Chondrocyte (in vitro differentiated cells): ENCODE measurements around the gene DAAM2. TPM values are rescaled to one million over a fixed set of nuclear protein-coding genes. Genes with fewer than 3 reads are reported as not detected.
A peak's percentile ranks its signal among the peaks of the same experiment; 100 is the strongest.

Experiments
- DNase-seq: peaks from one replicate; pipeline ENCODE4 v3.0.0; 2021; ENCODE audit warnings: mixed read lengths, low spot score
- H3K27ac Mint-ChIP-seq: one replicate; pipeline ENCODE4 v1.8.0; 2021; ENCODE audit warnings: mild to moderate bottlenecking, moderate library complexity, mixed read lengths; ENCODE audit not compliant: unreplicated experiment
- H3K27me3 Mint-ChIP-seq: 2 replicates; pipeline ENCODE4 v1.8.0; 2021; ENCODE audit warnings: low read depth, mixed read lengths
- H3K36me3 Mint-ChIP-seq: 2 replicates; pipeline ENCODE4 v1.8.0; 2021; ENCODE audit warnings: low read depth, mixed read lengths
- H3K4me1 Mint-ChIP-seq: 2 replicates; pipeline ENCODE4 v1.8.0; 2021; ENCODE audit warnings: low read depth, mild to moderate bottlenecking, mixed read lengths
- H3K4me3 Mint-ChIP-seq: one replicate; pipeline ENCODE4 v1.8.0; 2021; ENCODE audit warnings: mild to moderate bottlenecking, moderate library complexity, mixed read lengths; ENCODE audit not compliant: unreplicated experiment
- H3K9me3 Mint-ChIP-seq: 2 replicates; pipeline ENCODE4 v1.8.0; 2021; ENCODE audit warnings: low read depth, mixed read lengths
- total RNA-seq: library from RNA; stranded (reverse); gene quantifications from 3 replicates; pipeline ENCODE4 v1.2.1, GENCODE V29; 2021
- TF ChIP-seq, protein P1 (sequence below): fragments of 200-600 bp; sonication (generic); IDR thresholded peaks from 2 replicates; pipeline ENCODE4 v1.5.0; 2021; ENCODE audit warnings: antibody characterized with exemption, mild to moderate bottlenecking, moderate library complexity

The DAAM2 gene
- total RNA-seq, 1 donor from 2014 or later = 142 TPM

DNA sequence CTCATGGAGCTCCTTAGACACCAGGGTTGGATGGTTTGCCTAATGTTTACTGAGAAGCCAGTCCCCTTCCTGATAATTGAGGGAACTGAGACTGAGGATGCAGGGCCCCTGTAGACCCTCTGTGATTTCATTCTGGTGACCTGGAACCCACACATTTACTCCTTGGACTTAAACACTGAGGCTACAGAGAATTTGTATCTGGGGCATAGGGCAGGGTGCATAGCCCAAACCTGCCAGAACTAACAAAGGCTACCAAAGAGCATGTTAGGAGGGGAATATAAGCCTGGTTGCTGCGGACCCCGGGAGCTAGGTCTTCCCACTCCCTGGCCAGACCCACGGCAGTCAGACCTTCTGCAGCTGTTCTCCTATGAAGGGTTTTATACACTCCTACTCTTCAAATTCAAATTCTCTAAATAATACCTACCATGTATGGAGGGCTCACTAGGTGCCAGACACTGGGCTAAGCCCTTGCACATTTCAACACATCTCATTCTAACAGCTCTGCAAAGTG lies 19.7 kb downstream of the DAAM2 start:
- H3K9me3 Mint-ChIP-seq = no peaks in the 10 kb centered on the region
- no peak for DNase-seq
- TF ChIP-seq, protein P1, sequence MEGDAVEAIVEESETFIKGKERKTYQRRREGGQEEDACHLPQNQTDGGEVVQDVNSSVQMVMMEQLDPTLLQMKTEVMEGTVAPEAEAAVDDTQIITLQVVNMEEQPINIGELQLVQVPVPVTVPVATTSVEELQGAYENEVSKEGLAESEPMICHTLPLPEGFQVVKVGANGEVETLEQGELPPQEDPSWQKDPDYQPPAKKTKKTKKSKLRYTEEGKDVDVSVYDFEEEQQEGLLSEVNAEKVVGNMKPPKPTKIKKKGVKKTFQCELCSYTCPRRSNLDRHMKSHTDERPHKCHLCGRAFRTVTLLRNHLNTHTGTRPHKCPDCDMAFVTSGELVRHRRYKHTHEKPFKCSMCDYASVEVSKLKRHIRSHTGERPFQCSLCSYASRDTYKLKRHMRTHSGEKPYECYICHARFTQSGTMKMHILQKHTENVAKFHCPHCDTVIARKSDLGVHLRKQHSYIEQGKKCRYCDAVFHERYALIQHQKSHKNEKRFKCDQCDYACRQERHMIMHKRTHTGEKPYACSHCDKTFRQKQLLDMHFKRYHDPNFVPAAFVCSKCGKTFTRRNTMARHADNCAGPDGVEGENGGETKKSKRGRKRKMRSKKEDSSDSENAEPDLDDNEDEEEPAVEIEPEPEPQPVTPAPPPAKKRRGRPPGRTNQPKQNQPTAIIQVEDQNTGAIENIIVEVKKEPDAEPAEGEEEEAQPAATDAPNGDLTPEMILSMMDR = no peak
- no peaks in the 10 kb centered on the region for H3K27me3 Mint-ChIP-seq
- H3K4me1 Mint-ChIP-seq = peaks cover 80% of the 10 kb centered on the region
- H3K4me3 Mint-ChIP-seq = no peak overlapping the region
- peak overlapping the region; percentile 85 for H3K27ac Mint-ChIP-seq
- H3K36me3 Mint-ChIP-seq = peaks cover 9% of the 10 kb centered on the region

DNA sequence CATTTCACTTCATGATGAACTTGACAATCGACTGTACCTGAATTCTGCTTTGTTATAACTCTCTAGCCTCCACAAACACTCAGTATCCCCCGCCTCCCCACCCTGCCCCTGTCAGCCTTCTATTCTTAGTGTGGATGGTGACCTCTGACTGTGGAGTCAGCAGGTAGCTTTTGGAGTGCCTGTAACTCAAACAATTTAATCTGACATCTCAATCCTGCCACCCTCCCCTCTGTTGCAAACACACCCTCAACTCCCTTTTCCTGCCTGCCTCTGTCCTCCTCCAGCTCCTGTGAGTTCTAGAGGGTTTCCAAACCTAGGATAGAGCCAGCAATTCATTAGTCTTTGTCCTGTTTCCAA lies 20.3 kb downstream of the DAAM2 start:
- TF ChIP-seq, protein P1 = no peak
- Mint-ChIP-seq H3K36me3 (peaks cover 12% of the 10 kb centered on the region), H3K4me3 (peak overlapping the region; percentile 17), H3K4me1 (peaks cover 85% of the 10 kb centered on the region), H3K27me3 (no peaks in the 10 kb centered on the region), H3K27ac (peak overlapping the region; percentile 89), H3K9me3 (no peaks in the 10 kb centered on the region)
- no peak for DNase-seq

- Mint-ChIP-seq H3K9me3 (no peaks in the 10 kb centered on the region), H3K27me3 (no peaks in the 10 kb centered on the region), H3K27ac (peak overlapping the region; percentile 89)
Observed at GRCh38 chr6:39812853-39813533, 20.8 kb downstream of the DAAM2 start.

DNA sequence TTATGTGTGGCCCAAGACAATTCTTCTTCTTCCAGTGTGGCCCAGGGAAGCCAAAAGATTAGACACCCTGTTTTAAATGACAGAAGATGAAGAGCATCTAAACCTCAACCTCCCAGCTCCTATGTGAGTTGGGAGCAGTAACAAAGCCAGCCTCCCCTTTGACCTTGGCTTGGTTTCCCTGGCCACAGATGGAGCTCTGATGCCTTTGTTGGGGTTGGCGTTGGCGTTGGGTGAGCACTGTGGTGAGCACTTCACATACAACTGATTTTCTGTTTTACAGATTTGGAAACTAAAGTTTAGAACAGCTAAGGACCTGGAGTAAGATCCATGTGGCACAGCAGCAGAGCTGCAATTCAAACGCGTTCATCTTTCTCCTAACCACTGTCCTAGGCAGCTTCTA lies 22.1 kb downstream of the DAAM2 start:
- H3K4me1 Mint-ChIP-seq = peaks cover 84% of the 10 kb centered on the region
- H3K9me3 Mint-ChIP-seq = no peaks in the 10 kb centered on the region
- H3K27me3 Mint-ChIP-seq = no peaks in the 10 kb centered on the region
- TF ChIP-seq, protein P1 = no peak
- DNase-seq = no peak
- no peak overlapping the region for H3K4me3 Mint-ChIP-seq
- H3K27ac Mint-ChIP-seq = peak overlapping the region; percentile 89
- H3K36me3 Mint-ChIP-seq = peaks cover 13% of the 10 kb centered on the region

More at GRCh38 chr6:39812853-39813533, 20.8 kb downstream of the DAAM2 start:
- DNase-seq = no peak
- H3K4me1 Mint-ChIP-seq = peaks cover 85% of the 10 kb centered on the region
- TF ChIP-seq, protein P1 = peak; percentile 67
- H3K36me3 Mint-ChIP-seq = peaks cover 13% of the 10 kb centered on the region
- H3K4me3 Mint-ChIP-seq = peak overlapping the region; percentile 21

DNA sequence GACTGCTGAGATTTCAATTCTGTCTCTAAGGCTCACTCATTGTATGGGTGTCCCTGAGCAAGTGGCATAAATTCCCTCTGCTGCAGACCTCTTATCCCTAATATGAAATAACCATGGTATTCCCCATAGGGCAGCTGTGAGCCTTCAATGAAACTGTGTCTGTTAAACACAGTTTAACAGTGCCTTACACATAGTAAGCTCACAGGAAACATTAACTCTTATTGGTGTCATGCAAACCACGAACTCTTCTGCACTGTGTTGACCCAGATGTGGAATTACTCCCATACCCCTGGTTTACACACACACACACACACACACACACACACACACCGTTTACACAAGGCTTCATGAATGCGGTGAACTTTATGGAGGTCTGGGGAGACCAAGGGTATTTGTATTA lies 23.2 kb downstream of the DAAM2 start:
- Mint-ChIP-seq H3K4me3 (no peak overlapping the region), H3K27me3 (no peaks in the 10 kb centered on the region), H3K9me3 (no peaks in the 10 kb centered on the region), H3K36me3 (peaks cover 14% of the 10 kb centered on the region), H3K27ac (no peak overlapping the region), H3K4me1 (peaks cover 83% of the 10 kb centered on the region)
- no peak for DNase-seq
- TF ChIP-seq, protein P1 = no peak
